ENCODE results near the gene SLC37A1. TPM values are rescaled to one million over a fixed set of nuclear protein-coding genes. Genes with fewer than 3 reads are reported as not detected.

The SLC37A1 gene
- total RNA-seq, 1 donor from 2014 or later, result 60.2 TPM

GRCh38 chr21:42547906-42548365 lies 34.3 kb downstream of the SLC37A1 start:
- no peak for TF ChIP-seq CTCF (IDR thresholded peaks at IDR 0.05; ENCODE audit: unreplicated experiment)
- Mint-ChIP-seq H3K4me3 (ENCODE audit: low read depth) (no peak overlapping the region), H3K36me3 (ENCODE audit: insufficient read depth) (peaks cover 47% of the 10 kb centered on the region)

GRCh38 chr21:42548687-42549406 lies 35.2 kb downstream of the SLC37A1 start:
- Mint-ChIP-seq H3K27me3 (no peaks in the 10 kb centered on the region), H3K36me3 (ENCODE audit: insufficient read depth) (peaks cover 44% of the 10 kb centered on the region), H3K9me3 (ENCODE audit: low read depth) (peaks cover 3% of the 10 kb centered on the region), H3K4me1 (ENCODE audit: low read depth) (peaks cover 4% of the 10 kb centered on the region), H3K4me3 (ENCODE audit: low read depth) (no peak overlapping the region), H3K27ac (no peak overlapping the region)
- TF ChIP-seq CTCF (IDR thresholded peaks at IDR 0.05; ENCODE audit: unreplicated experiment), result no peak
- DNase-seq (ENCODE audit: low spot score, unreplicated experiment), result no peak

More at GRCh38 chr21:42547906-42548365, 34.3 kb downstream of the SLC37A1 start:
- Mint-ChIP-seq H3K9me3 (ENCODE audit: low read depth) (peaks cover 3% of the 10 kb centered on the region), H3K27ac (no peak overlapping the region), H3K4me1 (ENCODE audit: low read depth) (peaks cover 4% of the 10 kb centered on the region), H3K27me3 (no peaks in the 10 kb centered on the region)
- no peak for DNase-seq (ENCODE audit: low spot score, unreplicated experiment)

GRCh38 chr21:42550817-42551216 lies 37.2 kb downstream of the SLC37A1 start:
- no peak overlapping the region for H3K27ac Mint-ChIP-seq
- peaks cover 46% of the 10 kb centered on the region for H3K36me3 Mint-ChIP-seq (ENCODE audit: insufficient read depth)
- no peak overlapping the region for H3K4me3 Mint-ChIP-seq (ENCODE audit: low read depth)
- no peak for TF ChIP-seq CTCF (IDR thresholded peaks at IDR 0.05; ENCODE audit: unreplicated experiment)
- peaks cover 4% of the 10 kb centered on the region for H3K4me1 Mint-ChIP-seq (ENCODE audit: low read depth)
- H3K9me3 Mint-ChIP-seq (ENCODE audit: low read depth), result peaks cover 3% of the 10 kb centered on the region
- DNase-seq (ENCODE audit: low spot score, unreplicated experiment), result no peak
- no peaks in the 10 kb centered on the region for H3K27me3 Mint-ChIP-seq

- H3K36me3 Mint-ChIP-seq (ENCODE audit: insufficient read depth), result peaks cover 41% of the 10 kb centered on the region
- no peak for DNase-seq (ENCODE audit: low spot score, unreplicated experiment)
- no peak for TF ChIP-seq CTCF (IDR thresholded peaks at IDR 0.05; ENCODE audit: unreplicated experiment)
- H3K4me3 Mint-ChIP-seq (ENCODE audit: low read depth), result no peak overlapping the region
- H3K9me3 Mint-ChIP-seq (ENCODE audit: low read depth), result peaks cover 3% of the 10 kb centered on the region
- H3K27me3 Mint-ChIP-seq, result no peaks in the 10 kb centered on the region
- H3K4me1 Mint-ChIP-seq (ENCODE audit: low read depth), result peaks cover 4% of the 10 kb centered on the region
- H3K27ac Mint-ChIP-seq, result no peak overlapping the region
Measured at GRCh38 chr21:42552407-42553336, 39.0 kb downstream of the SLC37A1 start.

- no peaks in the 10 kb centered on the region for H3K27me3 Mint-ChIP-seq
- no peak overlapping the region for H3K4me3 Mint-ChIP-seq (ENCODE audit: low read depth)
- H3K27ac Mint-ChIP-seq, result no peak overlapping the region
- peaks cover 39% of the 10 kb centered on the region for H3K36me3 Mint-ChIP-seq (ENCODE audit: insufficient read depth)
- no peak for DNase-seq (ENCODE audit: low spot score, unreplicated experiment)
- peaks cover 4% of the 10 kb centered on the region for H3K4me1 Mint-ChIP-seq (ENCODE audit: low read depth)
- no peak for TF ChIP-seq CTCF (IDR thresholded peaks at IDR 0.05; ENCODE audit: unreplicated experiment)
- H3K9me3 Mint-ChIP-seq (ENCODE audit: low read depth), result peaks cover 3% of the 10 kb centered on the region
Measured at GRCh38 chr21:42553435-42553834, 39.8 kb downstream of the SLC37A1 start.
